ENCODE measurements around the gene CLK2.

Gene CLK2

GRCh38 chr1:155255243-155256007 is 17.9 kb downstream of the CLK2 start, which contains the start of gene ENTREP3:
TSS of gene ENTREP3 (minus strand) at chr1:155255483. CDS start at chr1:155254877, 606 bp downstream.
- TF ChIP-seq POLR2AphosphoS5 (IDR thresholded peaks at IDR 0.05; ENCODE audit: low read depth): peak; percentile 59; the same call in 1 of the 2 replicates
- no peak for TF ChIP-seq SPI1 (IDR thresholded peaks at IDR 0.05; ENCODE audit: borderline replicate concordance, low read depth)
- no peak for TF ChIP-seq REST (IDR thresholded peaks at IDR 0.05; ENCODE audit: insufficient replicate concordance, low read depth)
- no peak for TF ChIP-seq CTCF (IDR thresholded peaks at IDR 0.05; ENCODE audit: insufficient read depth, low read length)
- no peak for TF ChIP-seq GABPA (IDR thresholded peaks at IDR 0.05; ENCODE audit: low read depth)
- Histone ChIP-seq H3K27ac (replicated peaks) (peak within 1 kb of the TSS; percentile 48), H3K4me3 (replicated peaks; ENCODE audit: insufficient read depth, low read length) (peak within 1 kb of the TSS; percentile 80), H3K27me3 (ENCODE audit: insufficient read depth, poor library complexity, severe bottlenecking) (no peaks in the 10 kb centered on the region)
- DNase-seq (ENCODE audit: low read depth in 1 of 2, low spot score in 1 of 2): peak; percentile 70 to 75

- peak overlapping the region; percentile 48 for H3K27ac ChIP-seq (replicated peaks)
- no peaks in the 10 kb centered on the region for H3K27me3 ChIP-seq (ENCODE audit: insufficient read depth, poor library complexity, severe bottlenecking)
- TF ChIP-seq POLR2AphosphoS5 (IDR thresholded peaks at IDR 0.05; ENCODE audit: low read depth) (no peak), GABPA (IDR thresholded peaks at IDR 0.05; ENCODE audit: low read depth) (no peak), REST (IDR thresholded peaks at IDR 0.05; ENCODE audit: insufficient replicate concordance, low read depth) (no peak), SPI1 (IDR thresholded peaks at IDR 0.05; ENCODE audit: borderline replicate concordance, low read depth) (no peak), CTCF (IDR thresholded peaks at IDR 0.05; ENCODE audit: insufficient read depth, low read length) (no peak)
- peak overlapping the region; percentile 80 for H3K4me3 ChIP-seq (replicated peaks; ENCODE audit: insufficient read depth, low read length)
- no peak for DNase-seq (ENCODE audit: low read depth in 1 of 2, low spot score in 1 of 2)
These were observed 18.5 kb downstream of the CLK2 start for GRCh38 chr1:155254714-155255242.

- H3K27me3 ChIP-seq (ENCODE audit: insufficient read depth, poor library complexity, severe bottlenecking): no peaks in the 10 kb centered on the region
- no peak overlapping the region for H3K27ac ChIP-seq (replicated peaks)
- DNase-seq (ENCODE audit: low read depth in 1 of 2, low spot score in 1 of 2): no peak
- H3K4me3 ChIP-seq (replicated peaks; ENCODE audit: insufficient read depth, low read length): peak overlapping the region; percentile 80
- TF ChIP-seq CTCF (IDR thresholded peaks at IDR 0.05; ENCODE audit: insufficient read depth, low read length) (no peak), SPI1 (IDR thresholded peaks at IDR 0.05; ENCODE audit: borderline replicate concordance, low read depth) (no peak), REST (IDR thresholded peaks at IDR 0.05; ENCODE audit: insufficient replicate concordance, low read depth) (no peak), GABPA (IDR thresholded peaks at IDR 0.05; ENCODE audit: low read depth) (no peak), POLR2AphosphoS5 (IDR thresholded peaks at IDR 0.05; ENCODE audit: low read depth) (no peak)
These were observed 19.0 kb downstream of the CLK2 start for GRCh38 chr1:155254228-155254713.

All from HL-60 (cell line).